ENCODE measurements around the gene SPTLC2.
"Not testable (repeated sequence)": the region's sequence is repeated elsewhere in the genome, so short reads cannot be mapped to it uniquely, and the experiment has no call there.

The SPTLC2 gene

DNA sequence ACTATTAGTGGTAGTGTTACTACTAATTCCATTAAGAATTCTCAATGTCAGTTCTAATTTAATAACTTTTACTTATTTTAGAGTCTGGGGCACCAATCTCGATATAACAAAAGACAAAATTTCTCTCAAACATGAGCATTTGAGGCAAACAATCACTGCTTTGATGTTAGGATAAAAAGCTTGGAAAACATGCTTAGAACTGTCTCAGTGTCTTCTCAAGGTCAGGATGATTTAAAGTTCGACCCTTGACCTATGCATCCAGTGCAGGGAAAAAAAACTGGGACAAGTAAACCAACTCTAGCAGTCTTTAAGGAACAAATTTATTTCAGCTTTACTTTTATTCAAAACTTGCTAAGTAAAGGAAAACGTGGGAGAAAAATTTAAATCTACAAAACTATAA lies 31.1 kb downstream of the SPTLC2 start:
- DNase-seq = no peak

DNA sequence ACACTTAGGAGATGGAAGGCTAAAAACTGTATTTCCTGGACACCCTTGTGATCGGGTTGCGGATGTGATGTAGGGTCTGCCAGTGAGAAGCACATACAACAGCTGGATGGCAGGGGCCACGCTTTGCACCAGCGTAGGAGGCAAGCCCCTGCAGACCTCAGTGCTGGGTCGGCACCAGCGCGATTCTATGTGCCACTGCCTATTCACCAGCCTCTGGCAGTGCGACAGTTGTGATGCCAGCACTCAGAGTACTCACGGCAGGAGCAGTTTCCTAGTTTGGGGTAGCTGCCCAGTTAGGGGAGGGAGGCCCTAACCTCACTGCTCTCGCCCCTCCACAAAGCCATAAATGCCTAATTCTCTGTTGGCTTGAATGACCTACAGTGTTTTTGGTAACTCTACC lies 31.6 kb downstream of the SPTLC2 start:
- no peak for DNase-seq

- no peak for DNase-seq
Measured at GRCh38 chr14:77583657-77584056, 32.8 kb downstream of the SPTLC2 start.

DNA sequence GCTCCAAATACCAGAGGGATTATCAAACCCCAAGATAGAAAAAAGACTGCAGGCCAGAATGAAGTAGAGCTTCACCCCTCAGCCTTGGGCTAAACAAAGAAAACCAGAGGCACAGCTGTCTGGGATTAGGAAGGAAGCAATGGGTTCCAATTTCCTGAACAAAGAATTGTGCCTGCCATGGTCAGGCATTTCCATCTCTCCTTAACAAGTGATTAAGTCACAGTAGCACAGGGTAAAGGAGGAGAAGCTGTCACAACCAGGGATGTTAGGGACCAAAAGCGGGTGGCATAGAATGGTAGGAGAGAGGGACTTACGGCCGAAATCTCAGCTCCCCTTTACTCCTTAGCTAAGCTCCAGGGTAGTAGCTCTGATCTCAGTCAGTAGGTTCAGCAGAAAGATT lies 33.9 kb downstream of the SPTLC2 start:
- no peak for DNase-seq

DNA sequence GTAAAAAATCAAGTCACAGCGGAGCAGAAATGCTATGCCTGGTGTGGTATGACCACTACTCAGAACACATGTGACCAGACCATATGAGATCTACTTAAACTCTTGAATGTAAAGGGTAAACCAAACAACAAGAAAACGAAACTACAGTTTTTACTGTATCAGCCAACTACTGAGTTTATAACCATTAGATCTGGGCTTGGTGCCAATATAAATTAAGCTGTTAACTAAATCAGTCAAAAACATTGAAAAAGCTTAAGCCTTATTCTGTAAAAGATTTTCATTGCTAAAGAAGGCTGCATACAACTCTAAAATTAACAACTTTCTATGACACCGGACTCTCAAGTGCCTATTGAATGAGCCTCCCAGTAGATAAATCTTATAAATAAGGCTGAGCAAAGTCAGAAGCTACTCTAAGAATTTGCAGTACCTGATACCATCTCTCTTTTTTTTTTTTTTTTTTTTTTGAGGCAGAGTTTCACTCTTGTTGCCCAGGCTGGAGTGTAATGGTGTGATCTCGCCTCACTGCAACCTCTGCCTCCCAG lies 35.4 kb downstream of the SPTLC2 start:
- DNase-seq = no peak

DNA sequence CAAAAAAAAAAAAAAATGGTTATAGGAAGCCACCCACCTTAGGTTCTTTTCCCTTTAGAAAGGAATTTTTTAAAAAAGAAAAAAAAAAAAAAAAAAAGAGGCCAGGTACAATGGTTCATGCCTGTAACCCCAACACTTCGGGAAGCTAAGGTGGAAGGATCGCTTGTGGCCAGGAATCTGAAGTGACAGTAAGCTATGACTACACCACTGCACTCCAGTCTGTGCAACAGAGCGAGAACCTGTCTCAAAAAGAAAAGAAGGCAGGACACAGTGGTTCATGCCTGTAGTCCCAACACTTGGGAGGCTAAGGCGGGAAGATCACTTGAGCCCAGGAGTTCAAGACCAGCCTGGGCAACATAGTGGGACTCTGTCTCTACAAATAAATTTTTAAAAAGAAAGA lies 36.0 kb downstream of the SPTLC2 start:
- no peak for DNase-seq

DNA sequence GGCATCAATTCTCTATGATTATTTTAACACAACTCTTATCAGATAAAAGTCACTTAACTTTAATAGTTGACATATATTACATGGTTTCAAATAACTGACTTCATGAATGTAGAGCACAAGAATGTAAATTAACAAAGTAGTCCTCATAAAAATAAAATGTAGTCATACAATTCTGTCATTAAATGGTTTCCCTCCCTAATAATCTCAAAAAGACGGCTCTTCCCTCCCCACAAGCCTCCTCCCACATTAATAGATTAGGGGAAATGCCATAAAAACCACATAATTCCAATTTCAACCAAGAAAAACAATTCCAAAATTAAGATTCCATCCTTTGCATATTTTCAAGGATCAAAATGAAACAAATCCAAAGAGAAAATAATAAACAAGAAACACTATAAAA lies 36.7 kb downstream of the SPTLC2 start:
- DNase-seq = no peak

- no peak for DNase-seq
Measured at GRCh38 chr14:77579065-77579464, 37.4 kb downstream of the SPTLC2 start.

DNA sequence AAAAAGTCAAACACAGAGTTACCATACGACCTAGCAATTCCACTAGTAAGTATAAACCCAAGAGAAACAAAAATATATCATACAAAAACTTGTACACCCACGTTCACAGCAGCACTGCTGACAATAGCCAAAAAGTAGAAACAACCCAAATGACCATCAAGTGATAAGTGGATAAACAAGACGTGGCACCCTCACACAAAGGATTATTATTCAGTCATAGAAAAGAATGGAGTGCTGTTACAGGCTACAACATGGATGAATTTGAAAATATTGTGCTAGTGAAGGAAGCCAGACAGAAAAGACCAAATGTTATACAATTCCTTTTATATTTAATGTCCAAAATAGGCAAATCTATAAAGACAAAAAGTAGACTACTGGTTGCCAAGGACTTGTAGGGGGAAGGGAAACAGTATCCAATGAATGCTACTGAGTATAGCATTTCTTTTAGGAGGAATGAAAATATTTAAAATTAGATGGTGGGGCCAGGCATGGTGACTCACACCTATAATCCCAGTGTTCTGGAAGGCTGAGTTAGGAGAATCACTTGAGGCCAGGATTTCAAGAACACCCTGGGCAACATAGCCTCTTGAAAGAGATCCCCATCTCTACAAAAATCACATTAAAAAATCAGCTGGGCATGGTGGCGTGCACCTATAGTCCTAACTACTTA lies 41.9 kb downstream of the SPTLC2 start:
- DNase-seq = no peak

- DNase-seq = no peak
Measured at GRCh38 chr14:77573964-77574363, 42.5 kb downstream of the SPTLC2 start.

DNA sequence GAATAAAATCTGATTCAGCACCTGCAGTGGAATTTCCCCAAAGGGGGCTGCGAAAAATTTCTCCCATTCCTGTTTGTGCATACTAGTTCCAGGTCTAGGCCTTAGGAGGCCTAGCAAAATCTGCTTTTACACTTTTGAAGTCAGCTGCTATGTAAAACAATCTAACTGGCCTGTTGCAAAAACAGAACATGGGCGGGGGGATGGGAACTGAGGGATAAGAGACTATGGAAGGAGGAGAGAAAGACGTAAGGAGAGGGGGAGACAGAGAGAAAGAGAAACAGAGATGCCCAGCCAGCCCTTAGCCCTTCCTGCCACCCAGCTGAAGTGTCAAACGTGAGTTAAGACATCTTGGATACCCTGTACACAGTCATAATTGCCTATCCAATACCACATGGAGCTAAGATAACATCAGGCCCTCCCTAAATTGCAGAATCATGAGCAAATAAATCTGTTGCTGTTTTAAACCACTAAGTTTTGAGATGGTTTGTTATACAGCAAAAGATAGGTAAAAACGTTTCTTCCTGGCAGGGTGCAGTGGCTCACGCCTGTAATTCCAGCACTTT lies 45.6 kb downstream of the SPTLC2 start:
- no peak for DNase-seq

GRCh38 chr14:77565994-77566305 lies 50.5 kb downstream of the SPTLC2 start:
- DNase-seq = no peak

- no peak for DNase-seq
Measured at GRCh38 chr14:77565289-77565993, 51.0 kb downstream of the SPTLC2 start.

DNA sequence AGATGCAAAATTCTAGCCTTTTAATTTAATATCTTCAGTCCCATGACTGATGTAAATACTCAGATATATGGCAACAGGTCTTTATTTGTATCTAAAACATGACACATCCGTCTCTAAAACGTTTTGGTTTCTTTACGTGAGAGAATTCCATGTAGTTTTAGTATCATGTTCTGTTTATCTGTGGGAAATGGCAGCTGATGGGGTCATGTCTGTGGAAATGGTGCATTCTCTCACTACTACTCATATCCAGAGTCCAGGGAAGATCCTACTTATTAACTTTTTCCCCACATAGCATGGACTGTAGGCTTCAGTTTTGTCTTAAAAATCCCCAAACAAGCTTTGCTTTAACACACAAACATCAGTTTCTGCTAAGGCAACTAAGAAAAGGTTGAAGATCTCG lies 53.8 kb downstream of the SPTLC2 start:
- no peak for DNase-seq

DNA sequence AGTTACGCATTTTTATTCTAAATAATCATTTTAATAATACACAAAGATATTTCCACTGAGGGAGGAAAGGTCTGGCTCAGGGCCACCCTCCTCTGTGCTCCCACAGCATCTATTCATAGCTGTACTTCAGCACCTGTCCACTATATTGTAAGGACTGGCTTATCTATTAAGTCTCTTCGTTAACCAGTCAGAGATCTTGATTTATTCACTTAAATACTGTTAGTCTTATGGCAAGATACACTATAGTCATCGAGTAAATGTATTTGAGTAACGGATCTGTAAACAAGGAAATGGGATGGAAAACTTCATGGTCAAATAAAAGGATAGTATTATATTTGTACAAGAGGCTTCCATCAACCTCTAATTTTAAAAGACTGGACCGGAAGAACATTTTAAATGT lies 54.6 kb downstream of the SPTLC2 start:
- DNase-seq = no peak

GRCh38 chr14:77559381-77559780 lies 57.1 kb downstream of the SPTLC2 start:
- DNase-seq = no peak

- no peak for DNase-seq
Measured at GRCh38 chr14:77557391-77557790, 59.0 kb downstream of the SPTLC2 start.

- no peak for DNase-seq
Measured at GRCh38 chr14:77556946-77557345, 59.5 kb downstream of the SPTLC2 start.

- no peak for DNase-seq
Measured at GRCh38 chr14:77554816-77555599, 61.4 kb downstream of the SPTLC2 start.

- no peak for DNase-seq
Measured at GRCh38 chr14:77554207-77554606, 62.2 kb downstream of the SPTLC2 start.

GRCh38 chr14:77549451-77549850 lies 67.0 kb downstream of the SPTLC2 start:
- DNase-seq = no peak

DNA sequence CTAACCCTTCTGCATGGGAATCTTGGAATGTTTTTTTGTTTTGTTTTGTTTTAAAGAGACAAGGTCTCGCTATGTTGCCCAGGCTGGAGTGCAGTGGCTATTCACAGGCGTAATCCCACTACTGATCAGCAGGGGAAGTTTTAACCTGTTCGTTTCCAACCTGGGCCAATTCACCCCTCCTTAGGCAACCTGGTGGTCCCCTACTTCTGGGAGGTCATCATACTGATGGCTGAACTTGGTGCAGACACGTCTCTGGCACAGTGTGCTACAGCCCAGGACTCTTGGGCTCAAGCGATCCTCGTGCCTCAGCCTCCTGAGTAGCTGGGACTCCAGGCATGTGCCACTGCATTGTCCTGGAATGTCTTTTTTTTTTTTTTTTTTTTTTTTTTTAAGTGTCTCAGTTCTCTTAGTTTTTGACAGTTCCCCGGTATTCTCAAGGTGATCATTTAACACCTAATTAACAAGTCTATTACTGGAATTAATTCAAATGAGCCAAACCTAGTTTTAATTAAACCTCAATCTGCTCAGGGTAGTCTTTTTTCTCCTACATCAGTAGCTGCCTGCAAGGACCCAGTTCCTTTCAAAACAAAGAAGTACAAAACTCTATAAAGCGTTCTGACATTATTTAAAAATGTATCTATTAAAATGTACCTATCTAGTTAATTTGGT lies 68.8 kb downstream of the SPTLC2 start:
- DNase-seq = no peak

GRCh38 chr14:77545171-77545570 lies 71.3 kb downstream of the SPTLC2 start:
- DNase-seq = not testable (repeated sequence)
